Stimulated activated naive CD8-positive, alpha-beta T cell treated with anti-CD3 and anti-CD28 coated beads, Interleukin-15, Interleukin-2, amounts not matched to agents 100 ng/mL and 50 ng/mL, for 24 hours (primary cell): Measurements from ENCODE around the gene CCL22.
A peak's percentile ranks its signal among the peaks of the same experiment; 100 is the strongest.
"Not testable (repeated sequence)": the region's sequence is repeated elsewhere in the genome, so short reads cannot be mapped to it uniquely, and the experiment has no call there.

Experiments
- H3K27ac Mint-ChIP-seq: one replicate; pipeline ENCODE4 v1.8.0; 2021; ENCODE audit warnings: mild to moderate bottlenecking, mixed read lengths
- H3K27me3 Mint-ChIP-seq: one replicate; pipeline ENCODE4 v1.8.0; 2021; ENCODE audit warnings: mixed read lengths
- H3K36me3 Mint-ChIP-seq: one replicate; pipeline ENCODE4 v1.8.0; 2021; ENCODE audit warnings: low read depth, mixed read lengths
- H3K4me1 Mint-ChIP-seq: one replicate; pipeline ENCODE4 v1.8.0; 2021; ENCODE audit warnings: low read depth, mixed read lengths
- H3K4me3 Mint-ChIP-seq: one replicate; pipeline ENCODE4 v1.8.0; 2021; ENCODE audit warnings: mild to moderate bottlenecking, mixed read lengths
- H3K9me3 Mint-ChIP-seq: one replicate; pipeline ENCODE4 v1.8.0; 2021; ENCODE audit warnings: mixed read lengths

CCL22 gene

DNA sequence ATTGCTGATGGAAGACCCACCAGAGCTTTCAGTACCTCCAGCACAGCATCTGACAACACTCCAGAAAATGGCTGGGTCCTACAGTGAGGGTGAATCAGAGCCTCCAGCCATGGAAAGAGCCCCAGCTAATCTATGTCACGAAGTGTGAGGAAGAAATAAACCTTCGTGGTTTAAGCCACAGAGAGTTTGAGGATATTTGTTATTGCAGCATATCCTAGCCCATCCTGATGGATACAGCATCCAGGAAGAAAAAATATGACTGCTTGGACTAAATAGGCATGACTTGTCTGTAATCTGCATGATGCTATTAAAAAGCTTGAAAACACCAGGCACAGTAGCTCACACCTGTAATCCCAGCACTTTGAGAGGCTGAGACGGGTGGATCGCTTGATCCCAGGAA lies 32.7 kb downstream of the CCL22 start:
- no peaks in the 10 kb centered on the region for H3K36me3 Mint-ChIP-seq

DNA sequence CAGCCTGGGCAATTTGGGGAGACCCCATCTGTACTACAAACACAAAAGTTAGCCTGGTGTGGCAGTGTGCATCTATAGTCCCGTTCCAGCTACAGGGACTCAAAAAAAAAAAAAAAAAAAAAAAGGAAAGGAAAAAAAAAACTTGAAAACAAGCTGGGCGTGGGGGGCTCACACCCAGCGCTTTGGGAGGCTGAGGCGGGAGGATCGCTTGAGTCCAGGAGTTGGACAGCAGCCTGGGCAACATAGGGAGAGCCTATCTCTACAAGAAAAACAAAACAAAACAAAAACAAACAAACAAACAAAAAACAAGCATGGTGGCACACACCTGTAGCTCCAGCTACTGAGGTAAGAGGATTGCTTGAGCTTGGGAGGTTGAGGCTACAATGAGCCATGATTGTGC lies 33.1 kb downstream of the CCL22 start:
- Mint-ChIP-seq H3K27me3 (peaks cover 11% of the 10 kb centered on the region), H3K4me3 (no peak overlapping the region), H3K27ac (no peak overlapping the region), H3K36me3 (no peaks in the 10 kb centered on the region), H3K4me1 (peaks cover 13% of the 10 kb centered on the region), H3K9me3 (no peaks in the 10 kb centered on the region)

More for the DNA sequence above, 32.7 kb downstream of the CCL22 start:
- no peak overlapping the region for H3K27ac Mint-ChIP-seq
- H3K9me3 Mint-ChIP-seq = no peaks in the 10 kb centered on the region
- no peak overlapping the region for H3K4me3 Mint-ChIP-seq
- H3K4me1 Mint-ChIP-seq = peaks cover 17% of the 10 kb centered on the region
- peaks cover 11% of the 10 kb centered on the region for H3K27me3 Mint-ChIP-seq

DNA sequence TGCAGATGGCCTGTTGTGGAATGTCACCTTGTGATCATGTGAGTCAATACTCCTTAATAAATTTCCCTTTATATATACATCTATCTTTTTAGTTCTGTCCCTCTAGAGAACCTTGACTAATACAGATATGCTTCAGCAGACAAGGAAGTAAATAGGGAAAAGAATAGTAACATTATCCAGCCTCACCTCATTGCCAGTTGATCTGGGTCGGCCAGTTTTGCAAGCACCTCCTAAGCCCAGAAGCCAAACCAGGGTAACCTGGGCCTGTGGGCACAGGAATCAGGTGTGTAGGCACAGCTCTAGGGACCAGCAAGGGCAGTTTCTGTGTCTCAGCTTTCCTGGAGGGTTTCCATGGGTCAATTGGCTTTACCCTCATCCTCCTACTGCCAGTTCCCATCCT lies 34.1 kb downstream of the CCL22 start:
- Mint-ChIP-seq H3K27ac (no peak overlapping the region), H3K9me3 (no peaks in the 10 kb centered on the region), H3K27me3 (peaks cover 11% of the 10 kb centered on the region), H3K4me3 (no peak overlapping the region), H3K36me3 (no peaks in the 10 kb centered on the region), H3K4me1 (peaks cover 13% of the 10 kb centered on the region)

DNA sequence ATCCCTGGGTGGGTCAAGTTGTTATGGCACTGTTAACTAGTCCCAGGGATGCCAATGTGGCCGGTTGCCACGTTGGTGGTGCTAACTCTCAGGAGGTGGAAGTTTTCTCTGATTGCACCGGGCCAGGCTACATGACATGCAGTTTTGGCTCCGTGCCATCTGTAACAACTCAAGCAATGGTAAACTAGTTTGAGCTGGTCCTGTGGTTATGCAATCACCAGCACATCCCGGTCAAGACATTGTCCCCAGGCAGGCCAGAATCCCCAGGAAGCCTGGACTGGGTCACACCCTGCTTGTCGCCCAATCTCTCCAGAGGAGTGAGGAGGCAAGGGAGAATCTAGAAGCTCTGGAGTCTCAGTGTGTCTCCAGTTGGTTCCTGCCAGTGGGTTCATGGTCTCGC lies 35.9 kb downstream of the CCL22 start:
- Mint-ChIP-seq H3K27ac (no peak overlapping the region), H3K36me3 (no peaks in the 10 kb centered on the region), H3K4me1 (peaks cover 3% of the 10 kb centered on the region), H3K9me3 (no peaks in the 10 kb centered on the region), H3K4me3 (no peak overlapping the region), H3K27me3 (peaks cover 8% of the 10 kb centered on the region)

DNA sequence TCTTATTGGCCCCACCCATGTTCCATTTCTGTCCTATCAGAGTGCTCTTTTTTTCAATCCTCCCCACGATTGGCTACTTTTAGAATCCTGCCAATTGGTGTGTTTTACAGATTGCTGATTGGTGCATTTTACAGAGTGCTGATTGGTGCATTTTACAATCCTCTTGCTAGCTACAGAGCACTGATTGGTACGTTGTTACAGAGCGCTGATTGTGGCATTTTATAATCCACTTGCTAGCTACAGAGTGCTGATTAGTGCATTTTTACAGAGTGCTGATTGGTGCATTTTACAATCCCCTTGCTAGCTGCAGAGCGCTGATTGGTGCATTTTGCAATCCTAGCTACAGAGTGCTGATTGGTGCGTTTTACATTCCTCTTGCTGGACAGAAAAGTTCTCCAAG lies 36.4 kb downstream of the CCL22 start:
- no peak overlapping the region for H3K4me3 Mint-ChIP-seq
- no peak overlapping the region for H3K27ac Mint-ChIP-seq
- peaks cover 3% of the 10 kb centered on the region for H3K4me1 Mint-ChIP-seq
- no peaks in the 10 kb centered on the region for H3K9me3 Mint-ChIP-seq
- H3K27me3 Mint-ChIP-seq = peaks cover 8% of the 10 kb centered on the region
- H3K36me3 Mint-ChIP-seq = no peaks in the 10 kb centered on the region

DNA sequence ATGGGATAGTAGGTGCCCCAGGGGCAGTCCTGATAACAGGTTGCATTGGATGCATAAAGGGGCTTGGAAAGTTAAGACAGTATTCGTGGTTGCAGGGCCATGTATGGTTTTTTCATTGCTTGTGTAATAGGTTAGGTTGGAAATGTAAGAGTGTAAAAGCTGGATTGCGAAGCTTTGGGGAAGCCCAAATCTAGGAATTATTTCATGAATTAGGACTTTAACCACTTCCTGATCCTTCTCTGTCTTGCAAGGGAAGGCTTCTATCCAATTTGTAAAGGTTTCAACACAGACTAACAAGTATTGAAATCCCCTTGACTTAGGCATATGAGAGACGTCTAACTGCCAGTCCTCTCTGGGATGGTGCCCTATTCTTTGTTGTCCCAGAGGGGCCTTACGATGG lies 38.2 kb downstream of the CCL22 start:
- Mint-ChIP-seq H3K9me3 (no peaks in the 10 kb centered on the region), H3K27me3 (peaks cover 4% of the 10 kb centered on the region), H3K4me1 (no peaks in the 10 kb centered on the region)

DNA sequence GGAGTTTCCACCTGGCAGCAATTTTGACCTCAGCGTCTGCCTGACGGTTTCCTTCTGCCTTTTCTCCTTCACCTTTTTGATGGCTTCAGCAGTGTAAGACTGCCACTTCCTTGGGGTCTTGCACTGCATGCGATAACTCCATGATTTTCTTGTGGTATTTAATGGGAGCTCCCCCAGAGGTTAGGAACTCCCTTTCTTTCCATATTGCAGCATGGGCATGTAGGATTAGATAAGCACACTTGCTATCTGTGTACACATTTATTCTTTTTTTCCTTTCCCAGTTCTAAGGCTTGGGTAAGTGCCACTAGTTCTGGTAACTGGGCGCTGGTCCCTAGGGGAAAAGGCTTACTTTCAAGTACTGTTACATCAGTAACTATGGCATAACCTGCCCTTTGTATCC lies 38.9 kb downstream of the CCL22 start:
- not testable (repeated sequence) for H3K4me1 Mint-ChIP-seq, H3K36me3 Mint-ChIP-seq, H3K9me3 Mint-ChIP-seq, H3K4me3 Mint-ChIP-seq, H3K27me3 Mint-ChIP-seq, H3K27ac Mint-ChIP-seq

More for the DNA sequence above, 38.2 kb downstream of the CCL22 start:
- Mint-ChIP-seq H3K27ac (no peak overlapping the region), H3K36me3 (no peaks in the 10 kb centered on the region), H3K4me3 (no peak overlapping the region)

DNA sequence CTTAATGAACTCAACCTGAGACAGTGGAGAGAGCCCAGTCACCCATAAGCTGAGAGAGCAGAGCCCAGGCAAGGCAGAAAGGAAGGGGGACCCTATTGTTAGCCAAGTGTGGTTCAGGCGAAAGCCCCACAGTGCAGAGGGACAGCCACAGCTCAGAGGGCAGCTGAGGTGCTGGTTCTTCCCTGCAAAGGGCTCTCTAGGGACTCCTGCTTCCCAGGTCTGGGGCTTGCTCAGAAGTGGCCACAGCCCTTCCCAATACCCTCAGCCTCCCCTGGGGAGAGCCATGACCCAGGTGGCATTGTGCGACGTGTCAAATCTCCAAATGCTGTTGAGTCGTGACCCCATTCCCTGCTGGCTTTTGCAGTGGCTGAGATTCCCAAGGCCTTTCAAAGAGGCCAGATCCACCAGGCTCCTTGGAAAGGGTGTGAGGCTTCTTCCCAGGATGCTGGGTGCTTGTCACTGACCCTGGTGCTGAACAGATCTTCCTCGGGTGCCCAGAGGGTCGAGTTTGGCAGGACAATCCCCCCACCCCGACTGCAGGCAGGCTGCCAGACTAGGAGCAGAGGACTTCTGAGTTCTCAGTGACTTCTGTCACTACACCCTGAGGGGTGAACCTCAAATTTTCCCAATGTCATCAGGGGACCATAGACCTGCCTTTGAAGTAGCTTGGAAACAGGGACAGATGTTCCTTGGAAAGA lies 43.5 kb downstream of the CCL22 start:
- H3K27me3 Mint-ChIP-seq = no peaks in the 10 kb centered on the region
- H3K36me3 Mint-ChIP-seq = no peaks in the 10 kb centered on the region
- H3K27ac Mint-ChIP-seq = no peak overlapping the region
- no peaks in the 10 kb centered on the region for H3K9me3 Mint-ChIP-seq
- peaks cover 10% of the 10 kb centered on the region for H3K4me1 Mint-ChIP-seq
- H3K4me3 Mint-ChIP-seq = no peak overlapping the region

DNA sequence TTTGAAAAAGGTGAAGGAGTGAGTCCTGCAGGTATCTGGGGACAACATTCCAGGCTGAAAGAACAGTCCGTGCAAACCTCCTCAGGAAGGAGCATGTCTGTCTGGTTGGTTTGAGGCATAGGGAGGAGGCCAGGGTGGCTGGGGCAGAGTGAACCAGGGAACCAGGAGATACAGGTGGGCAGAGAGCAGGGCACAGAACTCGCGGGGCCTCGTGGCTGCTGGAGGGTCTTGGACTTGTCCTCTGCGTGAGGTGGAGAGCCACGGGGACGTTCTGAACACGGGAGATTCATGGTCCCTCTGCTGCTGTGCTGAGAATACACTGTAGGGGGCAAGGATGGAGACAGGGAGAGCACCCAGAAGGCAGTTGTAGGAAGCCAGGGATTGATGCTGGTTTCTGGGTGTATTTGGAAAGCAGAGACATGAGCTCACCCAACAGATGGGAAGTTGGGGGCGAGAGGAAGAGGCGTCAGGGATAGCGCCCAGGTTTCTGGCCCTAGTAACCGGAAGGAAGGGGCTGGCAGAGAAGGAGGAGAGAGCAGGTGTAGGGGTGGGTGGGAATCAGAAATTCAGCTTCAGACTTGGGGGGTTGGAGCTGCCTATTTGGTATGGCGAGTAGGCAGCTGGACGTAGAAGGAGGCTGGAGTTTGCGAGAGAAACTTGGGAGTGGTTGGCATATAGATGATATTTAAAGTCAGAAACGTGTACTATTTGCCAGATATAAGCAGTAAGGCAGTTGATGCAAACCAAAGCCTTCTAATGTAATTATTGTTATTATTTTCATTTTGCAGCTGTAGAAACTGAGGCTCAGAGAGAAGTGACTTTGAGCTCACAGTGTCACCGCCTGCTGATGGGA lies 45.6 kb downstream of the CCL22 start, which contains the start of gene CCL17:
CCL17 (plus strand) TSS at position 803 of the 853 bp plus-strand sequence. CDS start 9,166 bp downstream, outside the sequence.
- Mint-ChIP-seq H3K9me3 (no peaks in the 10 kb centered on the region), H3K27ac (no peak within 1 kb of the TSS), H3K4me3 (no peak within 1 kb of the TSS)

DNA sequence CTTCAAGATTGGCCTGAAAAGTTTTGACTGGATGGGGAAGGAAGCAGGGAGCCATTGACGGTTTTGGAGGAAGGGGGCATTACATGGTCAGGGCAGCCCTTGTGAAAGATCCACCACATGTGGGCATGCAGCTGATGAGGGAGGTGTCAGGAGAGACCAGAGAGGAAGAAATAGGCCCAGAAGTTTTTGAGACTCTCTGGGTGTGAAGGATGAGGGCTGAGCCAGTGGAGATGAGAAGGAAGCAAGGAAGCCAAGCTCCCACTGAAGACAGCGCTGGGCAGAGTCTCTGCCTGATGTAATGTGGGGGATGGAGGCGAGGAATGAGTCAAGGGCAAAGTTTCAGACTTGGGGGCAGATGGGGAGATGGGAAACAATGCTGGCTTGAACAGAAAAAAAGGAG lies 46.5 kb downstream of the CCL22 start:
- Mint-ChIP-seq H3K9me3 (no peaks in the 10 kb centered on the region), H3K4me1 (peaks cover 10% of the 10 kb centered on the region), H3K27me3 (no peaks in the 10 kb centered on the region), H3K36me3 (no peaks in the 10 kb centered on the region), H3K4me3 (no peak overlapping the region), H3K27ac (no peak overlapping the region)

More for the DNA sequence above, 45.6 kb downstream of the CCL22 start, which contains the start of gene CCL17:
- H3K36me3 Mint-ChIP-seq = no peaks in the 10 kb centered on the region
- no peaks in the 10 kb centered on the region for H3K27me3 Mint-ChIP-seq
- peaks cover 10% of the 10 kb centered on the region for H3K4me1 Mint-ChIP-seq

DNA sequence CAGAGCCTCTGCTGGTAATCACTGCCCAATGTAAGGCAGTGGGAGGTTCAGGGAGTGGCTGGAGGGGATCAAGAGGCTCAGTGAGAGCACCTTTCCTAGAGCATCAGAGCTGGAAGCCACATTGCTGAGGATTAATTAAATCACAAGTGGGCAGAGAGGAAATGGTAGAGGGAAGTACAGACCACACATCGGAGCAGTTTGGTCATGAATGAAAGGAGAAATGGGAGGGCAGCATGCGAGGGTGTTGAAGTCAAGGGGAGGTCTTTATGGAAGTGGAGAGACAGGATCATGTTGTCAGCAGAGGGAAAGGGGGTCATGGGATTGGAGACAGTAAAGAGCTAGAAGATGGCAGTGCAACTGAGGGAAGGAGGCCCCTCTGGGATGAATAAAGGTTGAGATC lies 48.3 kb downstream of the CCL22 start:
- H3K4me1 Mint-ChIP-seq = peaks cover 14% of the 10 kb centered on the region
- H3K27ac Mint-ChIP-seq = no peak overlapping the region
- H3K4me3 Mint-ChIP-seq = no peak overlapping the region
- no peaks in the 10 kb centered on the region for H3K27me3 Mint-ChIP-seq
- H3K36me3 Mint-ChIP-seq = no peaks in the 10 kb centered on the region
- H3K9me3 Mint-ChIP-seq = no peaks in the 10 kb centered on the region

DNA sequence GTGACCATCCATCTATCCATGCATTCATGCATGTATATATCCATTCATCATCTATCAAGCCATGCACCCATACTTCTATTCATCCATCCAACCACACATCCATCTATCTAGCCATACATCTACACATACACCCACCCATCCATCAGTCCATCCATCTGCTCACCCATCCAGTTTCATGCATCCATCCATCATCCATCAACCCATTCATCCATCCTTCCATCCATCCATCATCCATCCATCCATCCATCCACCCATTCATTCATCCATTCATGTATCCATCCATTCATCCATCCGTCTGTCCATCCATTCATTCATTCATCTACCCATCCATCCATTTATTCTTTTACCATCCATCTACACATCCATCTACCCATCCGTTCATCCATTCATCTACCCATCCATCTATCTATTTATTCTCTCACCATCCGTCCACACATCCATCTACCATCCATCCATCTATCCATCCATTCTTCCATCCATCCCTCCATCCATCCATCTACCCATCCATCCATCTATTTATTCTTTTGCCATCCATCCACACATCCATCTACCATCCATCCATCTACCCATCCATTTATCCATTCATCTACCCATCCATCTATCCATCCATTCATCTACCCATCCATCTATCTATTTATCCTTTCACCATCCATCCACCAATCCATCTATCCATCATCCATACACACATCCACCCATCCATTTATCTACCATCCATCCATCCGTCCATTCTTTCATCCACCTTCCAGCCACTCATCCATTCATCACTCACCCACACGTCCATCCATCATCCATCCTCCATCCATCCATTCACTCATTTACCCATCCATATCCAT lies 49.2 kb downstream of the CCL22 start:
- Mint-ChIP-seq H3K27ac (no peak overlapping the region), H3K9me3 (no peaks in the 10 kb centered on the region), H3K4me3 (no peak overlapping the region), H3K27me3 (no peaks in the 10 kb centered on the region), H3K36me3 (no peaks in the 10 kb centered on the region), H3K4me1 (peaks cover 14% of the 10 kb centered on the region)

DNA sequence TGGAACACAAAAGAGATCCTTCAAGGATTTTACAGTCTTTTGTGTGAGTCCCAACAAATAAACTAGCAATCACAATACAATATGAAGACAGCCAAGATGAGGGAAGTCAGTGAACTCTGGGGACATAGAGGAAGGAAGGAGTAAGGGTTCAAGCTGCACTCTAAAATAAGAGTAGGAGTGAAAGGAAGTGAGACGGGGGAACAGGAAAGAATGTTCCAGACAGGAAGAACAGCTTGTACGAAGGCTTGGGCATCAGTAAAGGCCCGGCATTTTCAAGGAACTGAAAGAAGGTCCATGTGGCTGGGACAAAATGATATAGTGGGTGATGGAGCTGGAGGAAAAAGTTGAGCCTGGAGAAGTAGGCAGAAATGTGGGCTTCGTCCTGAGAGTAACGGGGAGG lies 50.5 kb downstream of the CCL22 start:
- H3K4me3 Mint-ChIP-seq = no peak overlapping the region
- peaks cover 22% of the 10 kb centered on the region for H3K4me1 Mint-ChIP-seq
- H3K27me3 Mint-ChIP-seq = no peaks in the 10 kb centered on the region
- no peaks in the 10 kb centered on the region for H3K9me3 Mint-ChIP-seq
- H3K36me3 Mint-ChIP-seq = no peaks in the 10 kb centered on the region
- H3K27ac Mint-ChIP-seq = no peak overlapping the region

DNA sequence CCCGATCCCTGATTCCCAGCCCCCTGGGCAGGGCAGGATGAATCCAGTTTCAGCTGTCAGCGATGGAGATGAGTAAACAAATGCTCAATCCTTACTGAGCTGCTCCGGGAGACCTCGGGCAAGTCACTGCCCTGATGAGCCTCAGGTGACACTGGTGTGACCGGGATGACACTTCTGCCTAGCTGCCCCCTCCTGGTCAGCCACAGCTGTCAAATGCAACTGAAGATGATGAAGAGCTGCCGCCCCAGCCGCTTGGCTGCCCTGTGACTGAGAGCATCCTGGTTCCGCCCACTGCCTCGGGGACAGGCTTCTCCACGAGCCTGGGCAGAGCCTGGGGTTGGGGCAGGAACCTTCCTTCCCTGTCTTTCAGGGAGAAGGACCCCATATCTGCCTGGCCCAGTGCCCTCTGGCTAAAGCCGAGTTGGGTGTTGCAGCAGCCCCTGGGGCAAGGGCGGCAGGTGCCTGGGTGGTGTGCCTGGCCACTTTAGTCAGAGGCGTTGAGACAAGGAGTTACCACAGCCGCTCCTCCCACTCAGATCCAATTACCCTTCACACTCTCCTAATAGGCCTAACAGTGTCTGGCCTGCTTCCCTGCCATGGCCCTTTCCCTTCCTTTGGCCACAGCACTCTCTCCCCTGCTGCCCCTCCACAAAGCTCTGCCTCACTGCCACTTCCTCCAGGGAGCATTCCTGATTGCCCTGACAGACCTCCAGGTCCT lies 51.4 kb downstream of the CCL22 start:
- no peak overlapping the region for H3K4me3 Mint-ChIP-seq
- no peaks in the 10 kb centered on the region for H3K9me3 Mint-ChIP-seq
- peaks cover 21% of the 10 kb centered on the region for H3K4me1 Mint-ChIP-seq
- H3K36me3 Mint-ChIP-seq = no peaks in the 10 kb centered on the region
- no peaks in the 10 kb centered on the region for H3K27me3 Mint-ChIP-seq
- H3K27ac Mint-ChIP-seq = peak overlapping the region; percentile 18
